ENCODE data around the gene CNPY1.

DNA sequence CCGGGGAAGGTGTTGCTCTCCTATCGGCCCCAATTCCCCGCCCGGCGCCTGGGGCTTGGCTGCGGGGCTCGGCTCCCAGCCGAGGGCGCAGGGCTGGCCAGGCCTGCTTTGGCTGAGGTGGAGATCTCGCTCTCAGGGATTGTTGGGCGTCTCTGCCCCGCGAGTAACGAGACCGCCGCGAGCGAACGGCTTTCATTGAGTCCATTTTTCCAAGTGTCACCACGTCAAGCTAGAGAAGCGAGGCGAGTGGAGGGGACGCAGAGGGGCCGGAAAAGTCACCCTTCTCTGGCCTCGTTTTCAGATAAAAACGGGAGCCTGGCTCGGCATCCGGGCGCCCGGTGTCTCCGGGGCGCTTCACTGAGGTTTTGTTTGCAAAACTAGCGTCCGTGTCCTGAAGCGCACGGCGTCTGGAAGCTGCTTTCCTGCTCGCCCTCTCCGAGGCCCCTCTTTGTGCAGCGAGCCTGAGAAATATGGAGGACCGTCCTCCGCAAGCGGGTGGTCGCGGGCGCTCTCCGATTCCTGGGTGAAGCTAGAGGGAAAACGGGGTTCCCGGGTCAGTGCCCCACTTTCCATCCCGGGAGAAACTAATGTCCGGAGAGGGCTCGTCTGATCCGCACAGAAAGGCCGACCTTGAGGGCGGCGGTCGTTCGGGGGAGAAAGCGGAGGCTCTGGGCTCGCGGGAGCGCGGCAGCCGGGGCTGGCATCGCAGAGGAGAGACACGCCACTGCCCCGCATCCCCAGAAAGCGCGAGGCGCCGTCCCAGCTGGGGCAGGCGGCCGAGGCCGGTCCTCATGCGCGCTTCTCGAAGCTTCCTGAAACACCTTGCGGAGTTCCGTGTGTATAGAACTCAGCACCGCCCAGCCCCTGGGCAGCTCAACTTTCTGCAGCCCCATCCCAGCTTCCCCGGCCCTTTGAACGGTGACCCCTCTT is 91.9 kb downstream of the CNPY1 start:
- TF ChIP-seq EZH2 (IDR thresholded peaks at IDR 0.05; ENCODE audit: insufficient read depth, poor library complexity, severe bottlenecking) (peak; percentile 91), EZH2phosphoT487 (IDR thresholded peaks at IDR 0.05; ENCODE audit: insufficient read depth, low read depth) (no peak)
